ENCODE data around the gene TMEM150C.
"Not testable (repeated sequence)": the region's sequence is repeated elsewhere in the genome, so short reads cannot be mapped to it uniquely, and the experiment has no call there.

- TF ChIP-seq POLR2AphosphoS5, POLR2A, SPI1, TAF1 (IDR thresholded peaks at IDR 0.05; ENCODE audit: low read depth, low read length): not testable (repeated sequence)
Observed at GRCh38 chr4:82547850-82548249, 13.9 kb downstream of the TMEM150C start.
